Thymus (tissue), 11 donors: ENCODE data around the gene SAMM50. TPM values are rescaled to one million over a fixed set of nuclear protein-coding genes. Genes with fewer than 3 reads are reported as not detected.

Experiments
- DNase-seq, 9 donors: peaks; one replicate each; pipeline ENCODE4 v3.0.0-alpha.2; 2013; ENCODE audit warnings: low spot score in 9 of 9, low read depth in 6 of 9, missing footprints in 1 of 9
- H3K27ac ChIP-seq, 2 donors: one replicate each; pipeline ENCODE4 v1.5.1; 2013; ENCODE audit warnings: control low read depth in 1 of 2, low read depth in 1 of 2, low read length in 1 of 2, mild to moderate bottlenecking in 1 of 2, moderate library complexity in 1 of 2
- H3K27me3 ChIP-seq, 2 donors: one replicate each; pipeline ENCODE4 v1.5.1; 2013; ENCODE audit warnings: low read length in 1 of 2; ENCODE audit not compliant: control insufficient read depth in 2 of 2, insufficient read depth in 1 of 2
- H3K36me3 ChIP-seq, 2 donors: one replicate each; pipeline ENCODE4 v1.5.1; 2013; ENCODE audit warnings: low read length in 1 of 2, mild to moderate bottlenecking in 1 of 2, moderate library complexity in 1 of 2; ENCODE audit not compliant: control insufficient read depth in 2 of 2, insufficient read depth in 2 of 2
- H3K4me1 ChIP-seq, 2 donors: one replicate each; pipeline ENCODE4 v1.5.1; 2013; ENCODE audit warnings: low read length in 2 of 2; ENCODE audit not compliant: control insufficient read depth in 2 of 2, insufficient read depth in 2 of 2
- H3K4me3 ChIP-seq, 2 donors: one replicate each; pipeline ENCODE4 v1.5.1; 2013; ENCODE audit warnings: low read length in 2 of 2, control low read depth in 1 of 2, mild to moderate bottlenecking in 1 of 2
- H3K9me3 ChIP-seq, 2 donors: one replicate each; pipeline ENCODE4 v1.5.1; 2013; ENCODE audit warnings: low read length in 1 of 2, mild to moderate bottlenecking in 1 of 2; ENCODE audit not compliant: control insufficient read depth in 2 of 2, insufficient read depth in 1 of 2
- WGBS: extraction: QIAGEN DNeasy Blood & Tissue Kit; methylation state at CpG from one replicate; pipeline ENCODE4 v1.1.7; 2013; 5-methylcytosine and 5-hydroxymethylcytosine counted together
- polyA plus RNA-seq: library from polyadenylated mRNA; stranded (reverse); fragments of 200-250 nt; gene quantifications from one replicate; pipeline ENCODE4 v1.2.3, GENCODE V29; 2013
- total RNA-seq: library from RNA; stranded (reverse); fragments of 120-200 nt; gene quantifications from one replicate; pipeline ENCODE4 v1.2.4, GENCODE V29; 2013
- donor health status: healthy.

The SAMM50 gene
- total and polyA plus RNA-seq, 2 donors, result 25.8 to 43.9 TPM

GRCh38 chr22:43928908-43929307 is 26.3 kb upstream of the SAMM50 start:
- WGBS, result 89% methylated on average over 6 of the region's 6 CpGs
- no peak for DNase-seq

GRCh38 chr22:43931771-43932170 is 23.5 kb upstream of the SAMM50 start:
- Histone ChIP-seq H3K27ac (no peak overlapping the region), H3K4me3 (no peak overlapping the region), H3K9me3 (no peaks in the 10 kb centered on the region), H3K4me1 (no peaks in the 10 kb centered on the region), H3K27me3 (peaks cover 0 to 6% of the 10 kb centered on the region in 2 donors), H3K36me3 (no peaks in the 10 kb centered on the region)
- DNase-seq, result no peak
- 88% methylated on average over 4 of the region's 4 CpGs for WGBS

More at GRCh38 chr22:43928908-43929307, 26.3 kb upstream of the SAMM50 start:
- Histone ChIP-seq H3K4me3 (no peak overlapping the region), H3K27ac (no peak overlapping the region), H3K9me3 (peaks cover 3 to 5% of the 10 kb centered on the region in 2 donors), H3K4me1 (peaks cover 0 to 5% of the 10 kb centered on the region in 2 donors), H3K36me3 (no peaks in the 10 kb centered on the region), H3K27me3 (peaks cover 18 to 32% of the 10 kb centered on the region in 2 donors)

GRCh38 chr22:43941449-43941848 is 13.8 kb upstream of the SAMM50 start:
- 92% methylated on average over 6 of the region's 6 CpGs for WGBS
- Histone ChIP-seq H3K27me3 (no peaks in the 10 kb centered on the region), H3K36me3 (no peaks in the 10 kb centered on the region), H3K9me3 (no peaks in the 10 kb centered on the region), H3K27ac (no peak overlapping the region), H3K4me1 (no peaks in the 10 kb centered on the region), H3K4me3 (no peak overlapping the region)
- DNase-seq, result no peak

DNA sequence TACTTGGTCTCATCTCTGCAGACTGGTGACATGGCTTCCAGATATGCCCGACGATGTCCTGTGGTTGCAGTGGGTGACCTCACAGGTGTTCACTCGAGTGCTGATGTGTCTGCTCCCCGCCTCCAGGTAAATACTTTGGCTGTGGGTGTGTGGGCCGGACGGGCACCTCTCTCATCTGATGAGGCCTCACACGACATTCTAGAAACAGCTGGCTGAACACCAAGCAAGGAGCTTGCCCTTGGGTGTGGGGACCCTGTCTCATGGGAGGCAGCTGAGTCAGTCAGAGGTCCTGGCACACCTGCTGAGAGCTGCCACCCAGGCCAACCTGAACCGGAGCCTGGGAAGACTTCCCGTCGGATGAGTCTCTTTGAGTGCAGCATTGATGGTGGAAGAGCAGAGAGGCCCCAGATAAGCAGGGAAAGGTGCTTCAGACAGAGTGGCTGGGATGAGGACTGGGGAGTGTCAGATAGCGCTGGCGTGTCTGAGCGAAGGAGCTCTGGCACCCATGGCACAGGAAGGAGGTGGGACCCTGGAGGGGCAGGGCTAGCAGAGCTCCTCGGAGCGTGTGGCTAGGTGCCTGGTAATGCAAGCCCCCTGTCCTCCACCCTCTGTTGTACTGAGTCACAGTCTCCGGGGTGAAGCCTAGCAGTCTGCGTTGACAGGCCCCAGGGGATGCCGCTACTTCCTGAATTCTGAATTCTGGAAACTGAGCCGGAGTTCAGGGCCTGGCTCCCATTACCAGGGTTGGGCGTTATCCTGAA is 10.4 kb upstream of the SAMM50 start:
- no peak overlapping the region for H3K27ac ChIP-seq
- 91% methylated on average over 20 of the region's 20 CpGs for WGBS
- H3K4me1 ChIP-seq, result no peaks in the 10 kb centered on the region

GRCh38 chr22:43945632-43946383 is 9.4 kb upstream of the SAMM50 start:
- no peak overlapping the region for H3K4me3 ChIP-seq
- H3K36me3 ChIP-seq, result no peaks in the 10 kb centered on the region
- no peaks in the 10 kb centered on the region for H3K4me1 ChIP-seq
- H3K9me3 ChIP-seq, result no peaks in the 10 kb centered on the region
- no peak overlapping the region for H3K27ac ChIP-seq
- WGBS, result 50% methylated on average over 12 of the region's 12 CpGs
- peak in 5 of 9 donors; percentile 38 to 68 (median 51) for DNase-seq
- no peaks in the 10 kb centered on the region for H3K27me3 ChIP-seq

More for the DNA sequence above, 10.4 kb upstream of the SAMM50 start:
- Histone ChIP-seq H3K4me3 (no peak overlapping the region), H3K27me3 (no peaks in the 10 kb centered on the region), H3K36me3 (no peaks in the 10 kb centered on the region), H3K9me3 (no peaks in the 10 kb centered on the region)
- no peak for DNase-seq

DNA sequence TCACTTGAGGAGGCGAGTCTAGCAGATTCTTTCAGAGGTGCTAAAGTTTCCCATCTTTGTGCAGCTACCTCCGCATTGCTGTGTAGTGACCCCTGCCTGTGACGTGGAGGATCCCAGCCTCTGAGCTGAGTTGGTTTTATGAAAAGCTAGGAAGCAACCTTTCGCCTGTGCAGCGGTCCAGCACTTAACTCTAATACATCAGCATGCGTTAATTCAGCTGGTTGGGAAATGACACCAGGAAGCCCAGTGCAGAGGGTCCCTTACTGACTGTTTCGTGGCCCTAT is 8.9 kb upstream of the SAMM50 start:
- H3K36me3 ChIP-seq, result no peaks in the 10 kb centered on the region
- WGBS, result 91% methylated on average over 7 of the region's 7 CpGs
- H3K4me3 ChIP-seq, result no peak overlapping the region

DNA sequence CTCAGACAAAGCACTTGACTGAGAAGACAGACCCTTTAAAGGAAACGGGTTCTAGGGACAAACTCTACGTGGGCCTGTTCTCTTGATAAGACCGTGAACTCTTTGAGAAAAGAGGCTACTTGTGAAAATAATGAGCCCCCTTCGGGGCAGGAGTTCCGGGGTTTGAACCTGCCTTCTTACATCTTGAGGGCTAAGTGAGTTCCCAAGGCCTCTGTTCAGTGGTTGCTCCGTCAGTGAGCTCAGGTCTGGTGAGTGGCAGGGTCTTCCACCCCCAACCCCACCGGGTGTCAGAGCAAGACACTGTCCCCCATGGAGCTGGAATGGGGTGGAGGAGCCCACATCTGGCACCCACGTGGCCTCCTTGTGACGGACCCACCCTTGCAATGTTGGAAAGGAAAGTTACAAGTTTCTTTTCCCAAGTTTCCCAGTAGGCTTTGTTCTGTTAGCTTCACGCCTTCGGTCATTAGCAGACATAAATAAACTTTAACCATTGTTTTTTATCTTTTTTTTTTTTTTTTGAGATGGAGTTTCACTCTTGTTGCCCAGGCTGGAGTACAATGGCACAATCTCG is 6.3 kb upstream of the SAMM50 start:
- no peak overlapping the region for H3K4me3 ChIP-seq
- no peaks in the 10 kb centered on the region for H3K36me3 ChIP-seq
- peaks cover under 1 to 10% of the 10 kb centered on the region in 2 donors for H3K27me3 ChIP-seq
- no peaks in the 10 kb centered on the region for H3K4me1 ChIP-seq
- no peak for DNase-seq
- WGBS, result 97% methylated on average over 12 of the region's 12 CpGs
- no peak overlapping the region for H3K27ac ChIP-seq
- H3K9me3 ChIP-seq, result no peaks in the 10 kb centered on the region

More for the DNA sequence above, 8.9 kb upstream of the SAMM50 start:
- Histone ChIP-seq H3K27ac (no peak overlapping the region), H3K27me3 (peaks cover 0 to under 1% of the 10 kb centered on the region in 2 donors), H3K4me1 (no peaks in the 10 kb centered on the region), H3K9me3 (no peaks in the 10 kb centered on the region)
- DNase-seq, result no peak

DNA sequence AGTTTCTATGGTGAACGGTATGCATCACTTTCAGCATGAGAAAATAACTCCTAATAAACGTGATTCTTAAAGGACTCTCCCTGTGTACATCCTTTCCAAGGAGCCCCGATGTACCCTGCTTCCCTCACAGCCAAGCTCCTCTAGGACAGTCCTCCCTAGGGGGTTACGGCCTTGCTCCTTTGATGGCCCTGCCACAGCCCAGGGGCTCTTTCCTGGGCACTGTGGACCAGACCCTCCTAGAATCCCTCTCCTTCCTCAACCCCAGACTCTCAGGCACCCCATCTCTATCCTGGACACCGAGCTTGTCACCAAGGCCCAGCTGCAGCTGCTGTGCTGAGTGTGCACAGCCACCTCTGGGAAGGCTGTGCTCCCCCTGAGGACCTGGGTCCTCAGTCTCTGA is 3.9 kb upstream of the SAMM50 start:
- H3K27me3 ChIP-seq, result peaks cover 3 to 10% of the 10 kb centered on the region in 2 donors
- H3K36me3 ChIP-seq, result no peaks in the 10 kb centered on the region
- H3K9me3 ChIP-seq, result no peaks in the 10 kb centered on the region
- no peak for DNase-seq
- no peak overlapping the region for H3K27ac ChIP-seq
- WGBS, result 95% methylated on average over 5 of the region's 5 CpGs
- H3K4me1 ChIP-seq, result peaks cover 11 to 18% of the 10 kb centered on the region in 2 donors
- no peak overlapping the region for H3K4me3 ChIP-seq

DNA sequence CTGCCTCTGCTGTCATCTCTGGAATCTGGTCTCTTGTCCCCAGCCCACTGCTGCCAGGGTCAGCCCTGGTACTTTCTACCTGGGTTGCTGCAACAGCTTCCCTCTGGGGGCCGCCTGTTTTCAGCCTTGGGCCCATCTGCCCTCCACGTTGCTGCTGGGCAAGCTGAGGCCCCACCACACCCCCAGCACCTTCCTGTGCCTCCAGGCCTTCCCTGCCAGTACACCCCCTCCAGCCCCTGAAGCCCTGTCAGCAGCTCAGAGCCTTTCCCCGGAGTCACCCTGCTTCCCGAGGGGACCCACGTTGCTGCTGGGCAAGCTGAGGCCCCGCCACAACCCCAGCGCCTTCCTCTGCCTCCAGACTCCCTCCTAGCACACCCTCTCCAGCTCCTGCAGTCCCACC is 3.3 kb upstream of the SAMM50 start:
- Histone ChIP-seq H3K27me3 (peaks cover 3 to 10% of the 10 kb centered on the region in 2 donors), H3K9me3 (no peaks in the 10 kb centered on the region), H3K4me3 (no peak overlapping the region), H3K4me1 (peaks cover 14 to 20% of the 10 kb centered on the region in 2 donors), H3K27ac (no peak overlapping the region), H3K36me3 (no peaks in the 10 kb centered on the region)
- DNase-seq, result no peak
- 78% methylated on average over 7 of the region's 7 CpGs for WGBS
